ENCODE results near the gene SLC38A10.

SLC38A10 gene

DNA sequence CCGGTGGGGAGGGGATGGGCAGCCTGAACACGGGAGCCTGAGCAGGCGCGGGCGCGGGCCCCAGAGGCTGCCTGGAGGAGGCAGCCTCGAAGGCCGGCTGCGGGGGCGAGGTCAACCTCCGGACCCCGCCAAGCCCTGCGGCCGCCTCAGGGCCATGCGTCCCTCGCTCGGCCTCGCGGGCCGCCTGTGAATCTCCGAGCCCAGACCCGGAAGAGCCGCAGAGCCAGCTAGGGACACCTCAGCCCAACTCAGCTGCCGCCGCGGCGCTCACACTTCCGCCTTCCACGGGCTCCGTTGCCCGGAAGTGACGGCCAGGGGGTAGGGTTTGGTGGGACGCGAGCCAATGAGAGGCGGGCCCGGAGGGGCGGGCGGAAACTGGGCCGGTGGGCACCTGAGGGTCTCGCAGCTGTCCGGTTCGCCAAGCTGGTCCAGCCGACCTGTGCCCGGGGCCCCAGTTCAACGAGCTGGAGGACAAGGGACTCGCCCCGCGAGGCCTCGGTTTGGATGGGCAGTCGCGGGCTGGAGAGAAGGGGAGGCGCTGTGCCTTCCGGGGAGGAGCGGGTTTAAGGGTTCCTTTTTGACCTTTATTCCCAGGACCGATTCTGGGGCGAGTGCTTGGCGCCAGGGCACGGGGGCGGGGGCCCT is at the start of gene SLC38A10:
TSS of gene SLC38A10 (minus strand) at position 277 of the 645 bp plus-strand sequence. CDS start 386 bp downstream, outside the sequence.
- no peak for FAIRE-seq

DNA sequence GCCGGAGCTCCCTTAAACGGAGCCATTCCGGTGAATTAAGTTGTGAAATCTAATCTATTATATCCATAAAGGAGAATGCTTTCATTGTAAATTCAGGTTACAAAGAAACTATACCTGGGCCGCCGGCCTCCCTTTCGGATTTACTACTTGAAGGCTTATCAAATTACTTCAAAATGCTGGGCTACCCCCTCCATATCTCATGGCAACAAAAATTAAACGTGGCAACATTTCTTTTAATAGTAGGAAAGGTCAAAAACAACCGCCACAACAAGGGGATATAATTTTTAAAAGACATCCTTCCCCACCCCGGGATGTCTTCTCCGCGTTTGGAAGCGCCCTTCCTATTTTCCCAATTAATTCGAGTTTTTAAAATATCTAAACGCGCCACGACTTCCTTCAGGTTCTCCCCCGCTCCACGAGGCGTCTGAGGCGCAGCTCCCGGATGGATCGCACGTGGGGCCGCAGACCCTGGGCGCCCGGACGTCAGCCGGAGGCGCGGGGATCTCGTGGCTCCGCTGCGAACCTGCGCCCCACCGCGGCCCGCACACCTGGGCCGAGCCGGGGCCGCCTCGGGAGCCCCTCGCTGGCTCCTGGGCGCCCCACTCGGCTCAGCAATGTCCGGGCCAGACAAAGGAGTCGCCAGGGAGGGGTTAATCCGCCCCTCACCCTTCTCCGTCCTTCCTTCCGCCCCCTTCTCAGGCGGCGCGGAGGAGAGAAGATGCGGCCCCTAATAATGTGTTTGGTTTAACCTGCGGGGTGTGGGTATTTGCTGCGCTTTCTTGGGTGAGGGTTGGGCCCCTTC is 47.4 kb upstream of the SLC38A10 start:
- FAIRE-seq: no peak

DNA sequence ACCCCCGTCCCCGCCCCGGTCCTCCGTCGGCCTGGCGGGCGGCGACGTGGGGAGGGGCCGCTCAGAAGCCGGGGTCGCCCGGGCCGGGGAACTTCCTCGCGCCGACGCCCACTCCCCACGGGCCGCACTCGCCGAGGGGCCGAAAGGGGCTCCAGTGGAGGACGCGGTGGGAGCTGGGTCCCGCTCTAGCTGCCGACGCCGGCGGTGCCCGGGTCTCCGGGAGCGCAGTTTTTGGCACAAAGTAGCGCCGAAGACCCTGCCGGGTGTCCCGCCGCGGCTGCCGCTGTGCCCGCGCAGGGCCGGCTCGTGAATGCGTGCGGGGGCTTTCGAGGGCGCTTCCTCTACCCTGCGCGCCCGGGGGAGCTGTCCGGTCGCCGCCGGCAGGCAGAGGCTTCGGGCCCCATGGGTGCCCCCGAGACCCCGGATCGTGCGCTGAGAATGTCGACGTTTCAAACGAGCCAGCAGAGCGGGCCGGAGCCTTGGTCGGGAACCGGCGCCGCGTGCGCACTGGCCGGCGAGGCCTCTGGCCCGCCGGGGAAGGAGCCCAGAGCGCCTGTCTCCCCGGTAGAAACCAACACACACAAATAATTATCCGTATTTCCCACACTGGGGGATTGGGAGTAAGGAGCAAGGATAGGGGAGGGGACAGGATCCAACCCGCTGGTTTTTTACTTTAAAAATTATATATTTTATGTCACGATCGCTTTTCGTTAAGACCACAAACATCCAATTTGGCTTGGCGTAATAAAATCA is 46.6 kb upstream of the SLC38A10 start:
- FAIRE-seq: no peak

DNA sequence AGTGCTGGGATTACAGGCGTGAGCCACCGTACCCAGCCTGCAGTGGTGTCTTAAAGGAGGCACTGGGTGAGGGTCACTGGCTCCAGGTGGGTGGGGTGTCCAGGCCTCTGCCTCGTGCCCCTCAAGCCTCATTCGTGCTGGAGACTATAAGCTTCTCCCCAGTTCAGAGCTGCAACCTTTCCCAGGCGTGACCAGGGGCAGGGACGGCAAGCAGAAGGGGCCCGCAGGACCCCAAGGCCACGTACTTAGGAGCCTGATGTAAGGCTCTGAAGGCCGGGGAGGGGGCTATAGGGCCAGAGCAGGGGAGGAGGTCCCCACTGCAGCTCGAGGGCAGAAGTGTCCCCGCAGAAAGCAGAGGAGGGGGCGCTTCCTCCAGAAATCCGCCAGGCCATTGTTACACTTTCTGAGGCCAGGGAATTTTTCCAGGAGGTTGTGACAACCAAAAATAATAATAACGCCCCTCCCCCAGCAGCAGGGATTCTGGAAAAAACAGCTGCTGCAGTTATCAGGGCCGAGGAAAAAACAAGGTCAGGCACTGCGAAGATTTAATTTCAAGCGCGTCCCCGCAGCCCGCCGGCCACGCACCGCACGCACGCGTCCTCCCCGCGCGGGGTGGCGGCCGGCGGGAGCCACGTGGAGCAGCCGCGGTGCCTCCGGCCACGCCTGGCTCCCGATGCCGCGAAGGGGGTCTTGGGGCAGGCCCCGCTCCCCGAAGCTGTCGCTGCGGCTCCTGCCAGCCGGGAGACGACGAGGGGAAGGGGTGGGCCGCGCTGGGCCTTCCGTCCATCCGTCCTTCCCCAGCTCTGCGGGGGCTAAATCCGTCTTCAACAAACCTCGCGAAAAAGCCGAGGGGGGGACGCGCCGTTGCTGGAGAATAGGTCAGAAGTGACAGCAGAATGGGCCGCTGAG is 45.8 kb upstream of the SLC38A10 start:
- no peak for FAIRE-seq

DNA sequence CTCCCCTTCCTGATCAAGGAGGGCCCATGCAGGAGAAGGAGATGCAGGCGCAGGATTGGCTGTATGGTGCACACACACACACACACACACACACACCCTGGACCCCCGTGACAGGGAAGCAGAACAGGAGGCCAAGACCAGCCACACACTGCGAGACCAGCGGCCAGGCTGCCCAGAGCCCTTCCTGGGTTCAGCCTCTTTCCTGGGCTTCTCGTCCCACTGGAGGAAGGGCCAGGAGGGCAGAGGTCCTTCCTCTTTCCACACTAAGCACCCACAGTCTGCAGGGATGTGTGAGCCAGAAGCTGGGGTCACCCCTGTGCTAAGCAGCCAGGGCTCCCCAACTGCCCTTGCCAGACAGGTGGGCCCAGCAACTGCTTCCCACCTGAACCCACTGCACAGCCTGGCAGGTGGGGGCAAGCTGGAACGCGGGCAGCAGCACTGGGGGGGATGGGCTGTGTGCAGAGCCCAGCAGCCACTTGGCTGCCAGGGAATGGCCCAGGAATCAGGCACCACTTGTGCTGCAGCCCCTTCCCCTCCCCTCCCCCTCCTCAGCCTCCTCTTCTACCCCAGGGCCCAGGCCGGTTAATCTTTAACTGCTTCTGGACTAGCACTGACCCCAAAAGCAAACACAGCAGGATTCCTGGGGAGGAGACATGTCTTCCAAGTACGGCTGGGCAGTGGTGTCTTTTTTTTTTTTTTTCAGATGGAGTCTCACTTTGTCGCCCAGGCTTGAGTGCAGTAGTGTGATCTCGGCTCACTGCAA is 44.6 kb upstream of the SLC38A10 start:
- no peak for FAIRE-seq

DNA sequence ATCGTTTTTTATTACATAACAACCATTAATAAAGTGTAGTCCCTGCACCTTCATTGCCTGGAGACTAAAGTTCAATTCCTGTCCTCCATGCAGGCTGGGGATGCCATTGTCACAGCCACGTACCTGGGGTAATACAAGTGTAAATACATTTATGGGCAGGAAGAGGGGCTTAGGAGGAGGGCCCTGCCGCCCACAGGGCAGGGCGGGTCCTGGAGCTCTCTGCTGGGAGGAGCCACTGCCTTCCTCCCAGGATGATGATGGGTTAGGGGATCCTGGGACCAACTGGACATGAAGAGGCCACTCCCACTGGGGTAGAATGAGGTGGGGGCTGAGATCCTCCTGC is 44.1 kb upstream of the SLC38A10 start:
- no peak for FAIRE-seq

DNA sequence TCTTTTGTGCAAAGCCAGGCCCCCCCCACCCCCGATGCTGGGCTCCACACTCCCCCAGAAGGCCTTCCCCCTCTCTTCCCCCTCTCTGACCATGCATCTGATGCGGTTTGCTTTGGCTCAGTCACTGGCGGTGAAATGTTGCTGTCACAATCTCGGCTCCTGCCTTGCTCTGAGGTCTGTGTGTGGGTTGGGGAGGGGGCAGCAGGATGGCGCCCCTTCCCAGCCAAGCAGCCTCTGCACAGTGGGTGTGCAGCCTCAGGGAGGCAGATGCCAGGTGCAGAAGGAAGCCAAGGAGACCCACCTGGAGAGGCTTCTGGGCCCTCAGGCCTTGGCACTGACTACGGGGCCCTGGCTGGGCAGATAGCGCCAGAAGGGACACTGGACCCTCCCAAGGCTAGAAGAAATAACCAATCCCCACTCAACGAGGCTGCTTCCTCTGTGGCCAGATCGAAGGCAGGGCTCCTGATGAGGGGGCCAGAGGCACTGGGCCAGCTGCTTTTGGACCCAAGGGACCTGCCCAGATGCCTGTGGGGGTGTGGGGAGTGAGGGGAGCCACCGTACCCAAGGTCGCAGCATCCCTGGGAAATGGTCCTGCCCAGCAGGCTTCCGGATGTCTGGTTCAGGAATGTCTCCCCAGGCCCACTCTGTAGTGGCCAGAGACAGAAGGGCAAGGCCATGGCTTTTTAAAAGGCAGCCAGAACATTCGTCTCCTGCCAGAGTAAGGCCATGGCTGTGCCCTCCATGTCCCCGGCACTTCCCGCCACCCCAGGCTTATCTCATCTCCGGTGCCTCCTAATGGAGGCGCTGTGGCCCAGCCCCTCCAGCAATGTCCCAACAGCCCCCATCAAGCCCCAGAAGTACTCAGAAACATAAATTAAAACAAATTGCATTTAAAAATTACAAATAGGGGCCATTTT is 43.4 kb upstream of the SLC38A10 start:
- FAIRE-seq: no peak

DNA sequence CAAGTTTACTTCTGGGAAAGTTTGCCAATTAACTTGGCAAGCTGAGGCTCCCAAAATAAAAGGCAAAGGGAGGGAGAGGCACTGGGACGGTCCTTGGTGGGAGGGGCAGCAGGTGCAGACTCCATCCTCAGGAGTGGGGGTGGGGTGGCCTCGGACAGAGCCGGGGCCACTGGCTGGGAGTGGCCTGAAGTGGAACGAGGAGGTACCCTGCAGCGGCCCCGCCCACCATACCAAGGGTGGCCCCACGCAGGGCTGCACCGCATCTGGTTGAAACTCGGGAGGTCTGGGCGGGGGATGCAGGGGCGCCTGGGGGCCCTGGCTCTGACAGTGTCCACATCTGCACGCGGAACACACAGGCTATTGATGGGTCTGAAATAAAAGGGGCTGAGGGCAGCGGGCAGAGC is 42.4 kb upstream of the SLC38A10 start:
- FAIRE-seq: no peak

DNA sequence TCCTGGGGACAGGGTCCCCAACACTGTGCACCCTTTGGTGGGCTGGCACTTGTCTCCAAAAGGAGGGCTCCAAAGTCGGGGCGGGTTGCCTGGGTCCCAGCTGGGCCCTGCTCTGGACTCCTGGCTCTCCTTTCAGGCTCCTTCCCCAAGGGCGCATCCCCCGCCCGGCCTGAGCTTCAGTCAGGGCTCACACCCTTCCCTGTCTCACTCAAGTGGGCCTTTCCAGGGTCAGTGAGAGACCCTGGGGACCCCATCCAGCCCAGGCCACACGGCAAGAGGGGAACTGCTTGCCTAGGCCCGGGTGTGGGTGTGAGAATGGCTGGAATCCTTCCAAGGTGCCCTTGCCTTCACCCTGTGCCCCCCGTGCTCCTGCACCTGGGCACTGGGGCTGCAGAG is 41.8 kb upstream of the SLC38A10 start:
- no peak for FAIRE-seq

DNA sequence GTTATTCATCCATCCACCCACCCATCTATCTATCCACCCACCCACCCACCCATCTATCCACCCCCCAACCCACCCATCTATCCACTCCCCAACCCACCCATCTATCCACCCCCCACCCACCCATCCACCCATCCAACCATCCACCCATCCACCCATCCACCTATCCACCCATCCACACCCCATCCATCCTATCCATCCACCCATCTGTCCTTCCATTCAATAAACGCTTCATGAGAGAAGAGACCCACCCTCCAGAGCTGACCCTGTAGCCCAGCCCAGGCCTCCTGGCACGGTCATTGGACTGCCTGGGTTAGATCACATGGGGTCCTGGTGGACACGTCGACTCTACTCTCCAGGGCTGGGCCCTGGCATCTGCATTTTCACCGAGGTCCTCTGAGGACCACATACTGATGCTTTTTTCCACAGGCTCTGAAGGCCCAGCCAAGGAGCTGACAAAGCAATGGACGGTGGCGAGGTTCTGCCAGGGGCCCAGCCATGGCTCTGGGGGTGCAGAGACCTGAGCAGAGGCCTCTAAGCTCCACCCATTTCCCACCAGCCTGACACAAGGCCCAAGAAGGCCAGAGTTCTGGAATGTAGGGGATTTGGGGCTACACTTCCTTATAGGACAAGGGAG is 41.3 kb upstream of the SLC38A10 start:
- no peak for FAIRE-seq

DNA sequence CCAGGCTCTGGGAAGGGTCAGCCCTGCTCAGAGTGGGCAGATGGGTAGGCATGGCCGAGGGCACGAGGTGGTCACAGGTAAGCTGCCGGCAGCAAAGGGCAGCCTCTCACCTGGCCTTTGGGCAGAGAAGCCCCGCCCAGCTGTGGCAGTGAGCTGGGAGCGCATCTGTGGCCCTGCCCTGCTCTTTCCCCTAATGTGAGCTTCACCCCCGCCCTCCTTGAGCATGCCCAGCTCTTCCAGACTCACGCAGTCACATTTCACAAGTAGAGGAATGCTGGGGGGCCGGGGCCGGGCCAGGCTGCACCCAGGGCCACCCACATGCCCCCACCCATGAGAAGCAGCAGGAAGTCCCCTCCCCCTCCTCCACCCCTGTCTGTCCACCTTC is 40.7 kb upstream of the SLC38A10 start:
- no peak for FAIRE-seq

DNA sequence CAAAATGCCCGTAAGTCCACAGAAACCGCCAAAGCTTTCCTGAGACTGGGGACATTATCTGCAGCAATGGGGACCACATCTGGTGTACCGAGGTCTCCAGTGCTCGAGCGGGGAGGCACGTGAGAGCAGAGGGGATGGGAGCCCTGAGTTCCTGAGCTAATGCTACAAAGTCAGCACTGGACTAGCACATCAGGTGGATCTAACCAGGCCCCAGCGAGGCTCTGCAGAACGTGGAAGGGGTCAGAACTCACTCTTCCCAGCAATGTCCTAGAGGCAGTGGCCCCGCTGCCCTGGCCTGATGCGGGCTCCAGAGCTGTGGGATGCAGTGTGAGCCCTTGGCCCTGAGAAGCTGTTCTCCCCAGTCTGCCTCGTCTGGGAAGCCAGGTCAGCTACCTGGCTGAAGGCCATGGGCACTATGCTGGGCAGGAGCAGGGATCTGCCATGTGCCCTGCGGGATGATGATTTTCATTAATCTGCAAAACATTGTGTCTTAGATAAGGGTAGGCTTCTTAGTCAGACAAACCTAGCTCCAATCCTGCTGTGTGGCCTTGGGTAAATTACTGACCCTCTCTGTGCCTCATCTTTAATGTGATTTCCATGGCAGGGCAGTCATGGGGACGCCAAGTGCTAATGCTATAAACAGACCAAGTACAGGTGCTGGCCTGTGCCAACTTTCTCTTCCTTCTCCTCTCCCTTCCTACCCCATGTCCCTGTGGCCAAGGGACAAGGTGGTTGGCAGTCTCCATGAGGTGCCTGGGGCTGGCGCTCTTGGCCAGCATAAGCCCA is 40.1 kb upstream of the SLC38A10 start:
- no peak for FAIRE-seq

DNA sequence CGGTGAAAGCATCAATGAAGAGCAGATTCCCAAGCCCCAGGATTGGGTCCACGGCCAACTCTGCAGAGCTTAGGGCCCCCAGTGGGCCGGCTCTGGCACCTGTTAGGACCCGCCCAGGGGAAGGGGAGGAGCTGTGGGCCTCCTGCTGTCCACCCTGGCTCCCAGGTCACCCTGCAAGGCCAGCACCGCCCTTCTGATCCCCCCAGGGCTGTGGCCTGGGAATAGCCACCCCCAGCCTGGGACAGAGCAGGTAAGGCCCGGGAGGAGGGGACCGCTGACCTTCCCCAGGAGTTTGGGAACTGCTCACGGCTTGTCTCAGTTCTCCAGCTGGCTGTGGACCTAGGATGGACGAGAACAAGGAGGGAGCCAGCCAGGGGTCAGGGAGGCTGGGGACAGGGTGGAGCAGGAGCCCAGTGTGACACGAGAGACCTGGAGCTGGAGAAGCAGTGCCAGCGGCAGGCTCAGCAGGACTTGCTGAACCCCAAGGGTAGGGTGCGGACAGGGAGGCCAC is 39.3 kb upstream of the SLC38A10 start:
- FAIRE-seq: no peak

DNA sequence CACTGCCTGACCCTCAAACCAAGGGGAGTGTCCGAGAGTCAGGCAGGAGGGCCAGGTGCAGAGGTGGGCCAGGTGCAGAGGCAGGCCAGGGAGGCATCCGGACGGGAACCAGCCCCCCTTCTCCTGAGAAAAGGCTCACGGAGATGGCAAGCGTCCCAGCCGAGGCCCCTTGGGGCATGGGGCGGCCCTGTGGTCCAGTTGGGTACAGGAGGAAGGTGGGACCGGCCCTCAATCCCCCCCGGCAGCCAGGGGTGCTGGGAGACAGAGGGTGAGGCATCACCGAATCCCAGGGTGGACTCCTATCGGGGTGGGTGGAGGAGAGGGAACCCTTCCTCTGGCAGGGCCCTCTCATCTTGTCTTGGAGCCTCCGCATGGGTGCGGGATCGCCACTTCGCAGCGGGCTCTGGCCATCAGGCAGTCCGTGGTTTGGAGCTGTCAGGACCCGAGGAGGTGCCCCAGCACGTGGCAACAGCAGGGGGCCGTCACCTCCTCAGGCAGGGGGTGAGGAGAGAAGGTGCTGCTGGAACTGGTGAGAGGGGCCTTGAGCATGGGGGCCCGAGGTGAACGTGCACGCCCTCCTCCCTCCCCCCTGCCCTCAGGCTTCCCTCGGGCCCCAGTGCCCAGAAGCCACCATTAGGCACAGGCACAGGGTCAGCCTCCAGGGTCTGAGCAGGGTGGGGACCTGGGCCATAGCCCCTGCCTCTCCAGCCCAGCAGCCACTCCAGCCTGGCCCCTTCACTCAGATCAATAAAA is 38.7 kb upstream of the SLC38A10 start:
- FAIRE-seq: no peak

DNA sequence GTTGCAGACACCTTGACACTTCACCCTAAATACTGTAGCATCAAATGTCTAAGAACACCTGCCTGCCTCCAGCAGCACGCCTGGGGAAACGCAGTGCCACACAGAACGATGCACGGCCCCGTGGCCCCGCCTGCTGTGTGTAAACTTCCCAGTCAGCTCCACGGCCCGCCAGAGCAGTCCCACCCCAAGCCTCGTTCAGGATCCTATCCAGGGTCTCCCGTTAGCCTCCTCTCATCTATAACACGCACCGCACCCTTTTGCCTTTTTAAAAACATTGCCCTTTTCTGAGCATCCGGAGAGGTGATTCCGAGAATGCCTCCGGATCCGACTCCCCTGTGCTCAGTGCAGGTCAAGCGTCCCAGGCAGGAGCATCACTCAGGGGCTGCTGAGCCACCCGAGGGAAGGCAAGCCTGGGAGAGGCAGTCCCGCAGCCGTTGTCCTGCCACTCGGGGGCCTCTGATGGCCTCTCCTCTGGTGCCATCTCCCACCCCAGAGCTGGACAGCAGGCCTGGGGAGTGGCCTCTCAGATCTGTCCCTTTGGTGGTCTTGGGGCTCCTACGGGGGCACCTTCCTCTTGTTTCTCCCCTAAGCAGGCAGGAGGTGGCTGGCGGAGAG is 37.9 kb upstream of the SLC38A10 start:
- no peak for FAIRE-seq

DNA sequence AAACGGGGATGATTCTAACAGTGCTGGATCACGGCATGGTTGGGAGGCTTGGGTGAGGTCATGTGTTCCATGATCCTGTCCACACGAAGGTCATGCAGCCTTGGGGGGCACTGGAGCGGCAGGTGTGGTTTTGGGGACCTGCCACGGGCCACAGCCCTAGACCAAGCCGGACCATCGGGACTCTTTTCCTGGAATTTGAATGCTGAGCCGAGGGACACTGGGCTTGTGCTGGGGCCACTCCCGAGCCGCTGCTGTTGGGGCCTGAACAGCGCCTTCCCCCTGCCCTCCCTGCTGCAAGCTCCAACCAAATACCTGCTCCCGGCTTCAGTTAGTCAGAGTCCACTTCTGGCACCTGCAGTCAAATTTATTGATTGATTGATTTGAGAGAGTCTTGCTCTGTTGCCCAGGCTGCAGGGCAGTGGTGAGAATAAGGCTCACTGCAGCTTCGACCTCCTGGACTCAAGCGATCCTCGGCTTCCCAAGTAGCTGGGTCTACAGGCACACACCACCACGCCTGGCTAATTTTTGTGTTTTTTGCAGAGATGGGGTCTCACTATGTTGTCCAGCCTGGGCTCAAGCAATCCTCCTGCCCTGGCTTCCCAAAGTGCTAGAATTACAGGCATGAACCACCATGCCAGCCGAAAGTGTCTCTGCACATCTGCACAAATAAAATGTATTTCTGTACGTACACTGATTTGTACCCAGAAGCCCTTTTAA is 37.2 kb upstream of the SLC38A10 start:
- FAIRE-seq: no peak

DNA sequence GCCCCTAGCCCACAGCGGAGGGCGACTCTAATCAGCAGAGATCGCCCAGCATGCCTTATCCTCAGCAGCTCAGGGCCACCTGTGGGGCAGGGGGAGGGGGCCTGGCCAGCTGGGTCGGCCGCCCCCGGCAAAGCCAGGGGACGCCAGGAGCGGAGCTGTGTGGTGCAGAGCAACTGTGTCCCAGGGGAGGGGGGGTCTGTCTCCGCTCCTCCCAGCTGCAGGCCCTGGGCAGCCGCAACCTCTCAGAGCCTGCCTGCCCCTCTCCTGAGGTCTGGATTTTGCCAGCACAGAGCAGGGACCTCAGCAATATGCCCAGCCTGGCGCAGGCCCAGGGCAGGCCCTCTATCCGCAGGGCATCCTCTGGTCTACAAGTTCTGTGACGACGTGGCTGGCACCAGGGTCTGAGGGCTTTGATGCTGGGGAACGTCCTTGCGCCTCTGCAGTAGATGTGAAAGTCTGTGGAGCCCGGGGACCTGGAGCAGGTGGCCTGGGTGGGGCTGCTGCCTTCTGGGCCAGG is 36.5 kb upstream of the SLC38A10 start:
- FAIRE-seq: no peak
